ENCODE measurements around the gene PIRT.
A peak's percentile ranks its signal among the peaks of the same experiment; 100 is the strongest.

Gene PIRT

DNA sequence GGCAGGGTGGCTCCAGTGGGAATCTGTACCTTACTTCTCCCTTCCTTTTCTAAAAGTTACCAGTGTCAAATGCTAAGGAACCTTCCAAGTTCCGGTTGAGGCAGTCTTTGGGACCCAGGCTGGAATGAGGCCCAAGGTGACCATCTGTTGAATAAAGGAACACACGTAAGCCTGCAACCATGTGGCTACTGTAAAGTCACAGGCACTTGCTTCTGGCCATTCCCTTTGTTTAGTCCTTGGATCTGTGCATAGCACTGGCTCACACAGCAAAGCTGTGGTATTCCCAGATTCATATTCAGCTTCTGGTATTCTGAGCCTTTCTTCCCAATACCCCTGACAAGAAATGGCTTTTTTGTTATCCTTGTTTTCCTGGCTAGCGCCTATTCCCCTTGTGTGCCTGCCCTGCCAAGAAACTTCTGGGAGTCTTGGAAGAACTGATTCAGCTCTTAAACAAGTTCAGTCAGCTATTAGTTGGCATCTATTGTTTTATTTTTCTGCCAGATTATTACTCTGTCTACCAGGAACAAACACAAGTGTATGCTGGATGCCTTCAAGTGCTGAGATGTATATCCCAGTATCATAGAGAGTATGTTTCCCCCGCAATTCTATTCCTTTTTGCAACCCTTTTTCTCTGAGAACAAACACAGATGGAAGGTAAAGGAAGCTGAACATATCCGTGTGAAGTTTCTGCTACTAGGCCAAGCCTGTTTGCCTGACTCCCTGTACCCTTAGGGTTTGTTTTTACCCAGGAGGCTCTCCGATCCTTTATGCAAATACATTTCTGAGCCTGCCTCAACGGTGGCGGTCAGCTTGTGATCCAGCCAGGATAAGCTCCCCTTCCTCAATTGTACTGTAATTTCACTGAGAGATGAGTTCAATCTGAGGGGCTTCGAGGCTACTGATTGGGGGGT, 47.1 kb downstream of the PIRT start:
- Histone ChIP-seq H3K9me2 (replicated peaks; ENCODE audit: low read depth, low read length) (no peaks in the 10 kb centered on the region), H4K20me1 (ENCODE audit: insufficient read depth, low read length, poor library complexity, severe bottlenecking) (no peaks in the 10 kb centered on the region), H3K4me3 (ENCODE audit: low read length, poor library complexity, severe bottlenecking) (no peak overlapping the region), H3K4me1 (ENCODE audit: insufficient read depth, low read length, poor library complexity, severe bottlenecking) (peaks cover 63% of the 10 kb centered on the region), H2AFZ (ENCODE audit: low read length) (no peak overlapping the region; the same call in 1 of the 2 replicates), H3F3A (ENCODE audit: low read depth) (no peaks in the 10 kb centered on the region), H3K4me2 (ENCODE audit: low read depth, low read length, poor library complexity, severe bottlenecking) (no peak overlapping the region), H3K36me3 (ENCODE audit: insufficient read depth, low read length) (no peaks in the 10 kb centered on the region), H3K27me3 (ENCODE audit: insufficient read depth, low read length, poor library complexity, severe bottlenecking) (no peaks in the 10 kb centered on the region), H3K9ac (ENCODE audit: low read depth, low read length, poor library complexity, severe bottlenecking) (peak overlapping the region; percentile 78), H3K9me3 (ENCODE audit: insufficient read depth, low read depth, low read length) (no peaks in the 10 kb centered on the region), H3K79me2 (ENCODE audit: insufficient read depth, low read length) (peaks cover 3% of the 10 kb centered on the region; the same call in 1 of the 2 replicates)
- TF ChIP-seq CTCF (conservative IDR thresholded peaks at IDR 0.05; ENCODE audit: low read length) (no peak), EZH2phosphoT487 (IDR thresholded peaks at IDR 0.05; ENCODE audit: borderline replicate concordance) (no peak)

- H3K9me2 ChIP-seq (replicated peaks; ENCODE audit: low read depth, low read length): no peaks in the 10 kb centered on the region
- no peaks in the 10 kb centered on the region for H3K79me2 ChIP-seq (ENCODE audit: insufficient read depth, low read length)
- H3K27me3 ChIP-seq (ENCODE audit: insufficient read depth, low read length, poor library complexity, severe bottlenecking): no peaks in the 10 kb centered on the region
- no peak overlapping the region for H3K4me2 ChIP-seq (ENCODE audit: low read depth, low read length, poor library complexity, severe bottlenecking)
- H2AFZ ChIP-seq (ENCODE audit: low read length): no peak overlapping the region
- H3K36me3 ChIP-seq (ENCODE audit: insufficient read depth, low read length): no peaks in the 10 kb centered on the region
- no peaks in the 10 kb centered on the region for H4K20me1 ChIP-seq (ENCODE audit: insufficient read depth, low read length, poor library complexity, severe bottlenecking)
- H3K4me1 ChIP-seq (ENCODE audit: insufficient read depth, low read length, poor library complexity, severe bottlenecking): peaks cover 59% of the 10 kb centered on the region
- no peaks in the 10 kb centered on the region for H3K9me3 ChIP-seq (ENCODE audit: insufficient read depth, low read depth, low read length)
- H3K9ac ChIP-seq (ENCODE audit: low read depth, low read length, poor library complexity, severe bottlenecking): no peak overlapping the region
- H3K4me3 ChIP-seq (ENCODE audit: low read length, poor library complexity, severe bottlenecking): no peak overlapping the region
- TF ChIP-seq EZH2phosphoT487 (IDR thresholded peaks at IDR 0.05; ENCODE audit: borderline replicate concordance): no peak
- TF ChIP-seq CTCF (conservative IDR thresholded peaks at IDR 0.05; ENCODE audit: low read length): no peak
- no peaks in the 10 kb centered on the region for H3F3A ChIP-seq (ENCODE audit: low read depth)
Measured at GRCh38 chr17:10789694-10790271, 48.1 kb downstream of the PIRT start.

DNA sequence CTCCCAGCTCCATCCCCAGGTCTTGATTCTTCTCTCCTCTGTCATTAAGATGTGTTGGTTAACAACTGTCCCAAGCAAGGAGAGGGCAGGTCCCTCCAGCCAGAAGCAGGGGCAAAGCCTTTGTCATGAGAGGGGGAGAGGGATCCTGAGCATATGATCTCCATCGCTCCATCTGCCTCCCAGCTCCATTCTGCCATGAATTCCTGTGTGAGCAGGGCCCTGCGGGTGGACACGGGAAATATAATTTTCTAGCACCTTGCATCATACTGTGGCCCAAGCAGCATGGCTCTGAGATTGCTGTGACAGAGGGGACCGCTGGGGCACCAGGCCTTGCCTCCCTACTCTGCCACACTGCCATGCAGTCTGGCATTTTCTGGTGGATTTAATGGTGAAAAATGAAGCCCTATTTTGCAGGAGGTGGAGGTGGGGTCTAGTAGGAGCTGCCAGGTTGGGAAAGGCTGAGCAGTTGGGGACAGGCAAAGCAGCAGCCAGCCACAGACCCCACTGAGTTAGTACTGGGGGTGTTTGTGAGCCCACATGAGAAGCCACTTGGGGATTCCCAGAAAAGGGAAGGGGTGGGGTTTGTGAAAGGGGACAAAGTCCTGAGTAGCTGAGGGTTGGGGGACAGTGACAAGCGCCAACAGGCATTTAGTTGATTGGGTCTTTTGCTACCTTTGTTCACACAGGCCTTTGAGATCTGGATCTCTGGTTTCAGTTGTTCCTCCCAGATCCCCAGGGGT, 50.4 kb downstream of the PIRT start:
- Histone ChIP-seq H3K4me3 (ENCODE audit: low read length, poor library complexity, severe bottlenecking) (no peak overlapping the region), H3K9me3 (ENCODE audit: insufficient read depth, low read depth, low read length) (peaks cover 5% of the 10 kb centered on the region), H3K9ac (ENCODE audit: low read depth, low read length, poor library complexity, severe bottlenecking) (no peak overlapping the region), H3F3A (ENCODE audit: low read depth) (no peaks in the 10 kb centered on the region), H4K20me1 (ENCODE audit: insufficient read depth, low read length, poor library complexity, severe bottlenecking) (no peaks in the 10 kb centered on the region), H3K9me2 (replicated peaks; ENCODE audit: low read depth, low read length) (no peaks in the 10 kb centered on the region), H3K79me2 (ENCODE audit: insufficient read depth, low read length) (no peaks in the 10 kb centered on the region), H2AFZ (ENCODE audit: low read length) (peak overlapping the region; percentile 13; the same call in 1 of the 2 replicates), H3K27me3 (ENCODE audit: insufficient read depth, low read length, poor library complexity, severe bottlenecking) (no peaks in the 10 kb centered on the region), H3K4me1 (ENCODE audit: insufficient read depth, low read length, poor library complexity, severe bottlenecking) (peaks cover 40% of the 10 kb centered on the region), H3K4me2 (ENCODE audit: low read depth, low read length, poor library complexity, severe bottlenecking) (no peak overlapping the region), H3K36me3 (ENCODE audit: insufficient read depth, low read length) (no peaks in the 10 kb centered on the region)
- TF ChIP-seq EZH2phosphoT487 (IDR thresholded peaks at IDR 0.05; ENCODE audit: borderline replicate concordance) (no peak), CTCF (conservative IDR thresholded peaks at IDR 0.05; ENCODE audit: low read length) (no peak)

Data from Loucy (cell line).